HepG2 (cell line): ENCODE data around the gene VMO1. TPM values are rescaled to one million over a fixed set of nuclear protein-coding genes. Genes with fewer than 3 reads are reported as not detected.

Experiments
- ATAC-seq: fragments of 200-7000 bp; cut with Tn5 transposase; 3 replicates; pipeline ENCODE4 v1.9.1; 2020; ENCODE audit warnings: mild to moderate bottlenecking, moderate library complexity
- BruUV-seq: library from RNA; stranded (reverse); fragments of 400-500 nt; replicated peaks from 2 replicates; lab custom pipeline; 2021; lab: Mats Ljungman, UMichigan
- CTCF ChIA-PET: fragments of 300-600 bp; formaldehyde crosslinking; extraction: SDS; loops from one replicate; lab custom pipeline; 2021; ENCODE audit warnings: low total read pairs, inconsistent platforms, low intra/inter-chr PET ratio; lab: Yijun Ruan, JAX
- POLR2A ChIA-PET: fragments of 350-600 bp; sonication (Branson Sonifier 250); formaldehyde crosslinking; loops from one replicate; lab custom pipeline; 2020; ENCODE audit warnings: antibody characterized with exemption, inconsistent platforms; lab: Yijun Ruan, JAX
- DNase-seq: peaks from one replicate; pipeline ENCODE4 v3.0.0-alpha.2; 2015; ENCODE audit warnings: low spot score
- FAIRE-seq: peaks from 3 replicates; lab custom pipeline; 2011; peaks lifted over from hg19 to GRCh38; lab: Jason Lieb, UNC
- H2AFZ ChIP-seq: one replicate; pipeline ENCODE4 v1.6.1; 2011; ENCODE audit warnings: low read length, inconsistent platforms
- H3K27ac ChIP-seq: fragments of 300-600 bp; 3 replicates; pipeline ENCODE4 v1.8.0; 2011; ENCODE audit warnings: mixed run types, mild to moderate bottlenecking, mixed read lengths, low read length, inconsistent platforms; ENCODE audit not compliant: insufficient read depth; ENCODE audit errors: extremely low read length
- H3K27me3 ChIP-seq, 2 experiments: fragments of 200-600 bp in 1 of 2; 2 replicates in 1 of 2; 3 replicates in 1 of 2; pipeline versions ENCODE4 v1.6.0 to v1.8.0; 2011; ENCODE audit warnings: low read length in 2 of 2, mild to moderate bottlenecking in 2 of 2, moderate library complexity in 2 of 2, inconsistent platforms in 1 of 2; ENCODE audit not compliant: insufficient read depth in 2 of 2, control insufficient read depth in 1 of 2
- H3K36me3 ChIP-seq, 2 experiments: fragments of 200-600 bp in 1 of 2; replicated peaks in 1 of 2; 2 replicates in 1 of 2; 3 replicates in 1 of 2; pipeline versions ENCODE4 v1.5.1 to v1.8.0; 2011; ENCODE audit warnings: low read length in 2 of 2, inconsistent platforms in 1 of 2; ENCODE audit not compliant: insufficient read depth in 2 of 2, control insufficient read depth in 1 of 2
- H3K4me1 ChIP-seq: 2 replicates; pipeline ENCODE4 v1.5.1; 2012; ENCODE audit warnings: low read length, inconsistent platforms; ENCODE audit not compliant: insufficient read depth
- H3K4me2 ChIP-seq: 2 replicates; pipeline ENCODE4 v1.6.0; 2011; ENCODE audit warnings: low read depth, low read length, inconsistent platforms
- H3K4me3 ChIP-seq, 3 experiments: fragments of 200-600 bp in 1 of 3; sonication (generic), shearing (Covaris generic) in 1 of 3; replicated peaks in 1 of 3; 2 replicates each; pipeline ENCODE4 v1.5.1; 2011 to 2016; ENCODE audit warnings: low read length in 3 of 3, inconsistent platforms in 2 of 3, low read depth in 2 of 3, mild to moderate bottlenecking in 2 of 3, control low read depth in 1 of 3, mixed read lengths in 1 of 3; ENCODE audit not compliant: insufficient read depth in 1 of 3
- H3K79me2 ChIP-seq: one replicate; pipeline ENCODE4 v1.6.1; 2011; ENCODE audit warnings: low read length, inconsistent platforms; ENCODE audit not compliant: insufficient read depth
- H3K9ac ChIP-seq: 2 replicates; pipeline ENCODE4 v1.6.0; 2011; ENCODE audit warnings: mild to moderate bottlenecking, low read depth, low read length, inconsistent platforms; ENCODE audit not compliant: insufficient read depth
- H3K9me3 ChIP-seq: 2 replicates; pipeline ENCODE4 v1.5.1; 2012; ENCODE audit warnings: mild to moderate bottlenecking, low read length
- H4K20me1 ChIP-seq: 2 replicates; pipeline ENCODE4 v1.6.0; 2011; ENCODE audit warnings: inconsistent platforms, mild to moderate bottlenecking, low read length, moderate library complexity; ENCODE audit not compliant: insufficient read depth
- DR1 ChIP-seq: sonication (generic); formaldehyde crosslinking; IDR thresholded peaks from 2 replicates; pipeline ENCODE4 v1.8.0; 2021; ENCODE audit warnings: mild to moderate bottlenecking, missing genetic modification reagents, inconsistent platforms
- FOXK1 ChIP-seq: sonication (generic); formaldehyde crosslinking; IDR thresholded peaks from 2 replicates; pipeline ENCODE4 v1.4.0; 2020; ENCODE audit warnings: low read depth, missing genetic modification reagents, borderline replicate concordance
- FOXO4 ChIP-seq: sonication (generic); formaldehyde crosslinking; conservative IDR thresholded peaks from 2 replicates; pipeline ENCODE4 v1.8.1; 2023; ENCODE audit warnings: missing genetic modification reagents
- MAFK ChIP-seq, 2 experiments: IDR thresholded peaks in 1 of 2; conservative IDR thresholded peaks in 1 of 2; 2 replicates each; pipeline ENCODE4 v1.6.1; 2011; ENCODE audit warnings: improper control_type of control experiment in 2 of 2, low read length in 2 of 2
- MXD4 ChIP-seq: IDR thresholded peaks from 2 replicates; pipeline ENCODE4 v1.6.1; 2016; ENCODE audit warnings: mild to moderate bottlenecking, missing biosample characterization, missing genetic modification reagents
- NFIB ChIP-seq: sonication (generic); formaldehyde crosslinking; IDR thresholded peaks from 2 replicates; pipeline ENCODE4 v1.9.0; 2021; ENCODE audit warnings: missing genetic modification reagents, mild to moderate bottlenecking, borderline replicate concordance
- NKX3-1 ChIP-seq: sonication (generic); formaldehyde crosslinking; IDR thresholded peaks from 2 replicates; pipeline ENCODE4 v1.5.0; 2020; ENCODE audit warnings: missing genetic modification reagents
- PCBP1 ChIP-seq: fragments of 200-400 bp; formaldehyde crosslinking; IDR thresholded peaks from 2 replicates; pipeline ENCODE4 v1.6.1; 2017; ENCODE audit warnings: mild to moderate bottlenecking, low read depth, low read length, borderline replicate concordance
- SP2 ChIP-seq: sonication (generic); formaldehyde crosslinking; IDR thresholded peaks from 2 replicates; pipeline ENCODE4 v1.5.1; 2020; ENCODE audit warnings: mild to moderate bottlenecking, missing genetic modification reagents
- SPEN ChIP-seq: sonication (generic); formaldehyde crosslinking; IDR thresholded peaks from 2 replicates; pipeline ENCODE4 v1.5.1; 2020; ENCODE audit warnings: low read depth, mild to moderate bottlenecking, missing genetic modification reagents
- TRIM22 ChIP-seq: fragments of 450-650 bp; IDR thresholded peaks from 2 replicates; pipeline ENCODE4 v1.6.1; 2017
- ZBTB3 ChIP-seq: sonication (generic); formaldehyde crosslinking; IDR thresholded peaks from 2 replicates; pipeline ENCODE4 v1.4.0; 2020; ENCODE audit warnings: low read depth, mild to moderate bottlenecking, moderate library complexity, missing genetic modification reagents, borderline replicate concordance
- ZMAT3 ChIP-seq: sonication (generic); formaldehyde crosslinking; conservative IDR thresholded peaks from 2 replicates; pipeline ENCODE4 v1.7.0; 2021; ENCODE audit warnings: missing genetic modification reagents
- ZNF124 ChIP-seq: sonication (generic); formaldehyde crosslinking; IDR thresholded peaks from 2 replicates; pipeline ENCODE4 v1.4.0; 2020; ENCODE audit warnings: missing genetic modification reagents
- ZNF317 ChIP-seq: sonication (generic); formaldehyde crosslinking; IDR thresholded peaks from 2 replicates; pipeline ENCODE4 v1.5.0; 2020; ENCODE audit warnings: mild to moderate bottlenecking, missing genetic modification reagents
- ZNF329 ChIP-seq: sonication (generic); formaldehyde crosslinking; IDR thresholded peaks from 2 replicates; pipeline ENCODE4 v1.9.0; 2021; ENCODE audit warnings: low read depth, mild to moderate bottlenecking, missing genetic modification reagents
- ZNF589 ChIP-seq: sonication (generic); formaldehyde crosslinking; conservative IDR thresholded peaks from 2 replicates; pipeline ENCODE4 v1.8.0; 2022; ENCODE audit warnings: mild to moderate bottlenecking, moderate library complexity, missing genetic modification reagents
- ZNF710 ChIP-seq: sonication (generic); formaldehyde crosslinking; IDR thresholded peaks from 2 replicates; pipeline ENCODE4 v1.5.0; 2020; ENCODE audit warnings: mild to moderate bottlenecking, missing genetic modification reagents, borderline replicate concordance
- ZSCAN21 ChIP-seq: sonication (generic); formaldehyde crosslinking; IDR thresholded peaks from 2 replicates; pipeline ENCODE4 v1.8.0; 2022; ENCODE audit warnings: mild to moderate bottlenecking, missing genetic modification reagents, moderate library complexity, borderline replicate concordance
- WGBS: methylation state at CpG from one replicate; pipeline ENCODE4 v1.1.6; 2017; ENCODE audit warnings: low lambda C conversion rate; 5-methylcytosine and 5-hydroxymethylcytosine counted together
- in situ Hi-C: cut with HindIII; loops from 2 replicates; pipeline ENCODE4 v1.10.0; 2017; ENCODE audit warnings: low pct_unique_long_range_greater_than_20kb; ENCODE audit not compliant: extremely low pct_ligation_motif_present
- intact Hi-C: fragments of 100-400 bp; cut with micrococcal nuclease; formaldehyde crosslinking; loops from one replicate; pipeline ENCODE4 v1.10.0; 2022; ENCODE audit not compliant: unreplicated experiment
- polyA plus RNA-seq, 8 experiments: library from polyadenylated mRNA; depleted of rRNA in 3 of 8; stranded (reverse) in 7 of 8; unstranded in 1 of 8; fragments of >200 nt; fragmentation: Illumina TruSeq in 4 of 8; extraction: Trizol in 4 of 8; gene quantifications; 2 replicates each; pipeline versions ENCODE4 v1.2.1 to v1.2.3, GENCODE V29; 2011 to 2016; ENCODE audit warnings: low read depth in 4 of 8, missing spikeins in 1 of 8, mixed read lengths in 1 of 8; ENCODE audit not compliant: insufficient read depth in 1 of 8
- total RNA-seq, 5 experiments: library from RNA; depleted of rRNA; stranded (reverse); fragments of >200 nt; fragmentation: Illumina TruSeq; extraction: Trizol; gene quantifications; 2 replicates each; pipeline ENCODE4 v1.2.3, GENCODE V29; 2016; ENCODE audit warnings: low read depth in 1 of 5

The VMO1 gene
- total and polyA plus RNA-seq, 2 of the 13 experiments (the other 11 are each of a cell fraction or from before 2014, with no cell fraction given) = not detected

GRCh38 chr17:4806456-4806776, 20.3 kb upstream of the VMO1 start (continued):
- TF ChIP-seq NKX3-1 (no peak), NFIB (CRISPR knock-in tag) (no peak), DR1 (CRISPR knock-in tag) (no peak), TRIM22 (no peak)

GRCh38 chr17:4802228-4802627, 16.1 kb upstream of the VMO1 start, which contains the start of gene C17orf114:
Gene C17orf114 (minus strand): TSS chr17:4802328.
- H3K9me3 ChIP-seq = no peaks in the 10 kb centered on the region
- H2AFZ ChIP-seq = no peak within 1 kb of the TSS
- intact Hi-C loops = no loop called here
- no peak within 1 kb of the TSS for H3K9ac ChIP-seq
- DNase-seq = no peak
- no peak for ATAC-seq
- no peak within 1 kb of the TSS for H3K27ac ChIP-seq
- ChIA-PET CTCF (no interaction called here), POLR2A (no interaction called here)
- 82% methylated on average over 9 of the region's 9 CpGs for WGBS
- no peak for FAIRE-seq
- no TSS peak for BruUV-seq
- peaks cover 6% of the 10 kb centered on the region for H3K79me2 ChIP-seq
- no peak within 1 kb of the TSS for H3K4me3 ChIP-seq
- H3K36me3 ChIP-seq = peaks cover 8 to 17% of the 10 kb centered on the region in 2 experiments
- H4K20me1 ChIP-seq = no peaks in the 10 kb centered on the region
- H3K4me2 ChIP-seq = no peak within 1 kb of the TSS
- H3K27me3 ChIP-seq = no peaks in the 10 kb centered on the region
- in situ Hi-C loops = no loop called here
- H3K4me1 ChIP-seq = peaks cover 8% of the 10 kb centered on the region
- TF ChIP-seq FOXO4 (CRISPR knock-in tag) = no peak
- no peak for TF ChIP-seq ZNF589
- TF ChIP-seq MAFK (conservative IDR thresholded peaks at IDR 0.05 in 1 of 2, IDR thresholded peaks at IDR 0.05 in 1 of 2; ENCODE audit: low read length in 2 of 2) = no peak
- TF ChIP-seq ZNF329 (CRISPR knock-in tag) = no peak
- TF ChIP-seq MXD4 (CRISPR knock-in tag) = no peak
- TF ChIP-seq ZBTB3 (CRISPR knock-in tag) = no peak
- no peak for TF ChIP-seq FOXK1
- no peak for TF ChIP-seq SP2 (CRISPR knock-in tag)
- no peak for TF ChIP-seq ZNF710 (CRISPR knock-in tag)
- TF ChIP-seq SPEN (CRISPR knock-in tag) = no peak
- no peak for TF ChIP-seq PCBP1
- no peak for TF ChIP-seq ZNF124 (CRISPR knock-in tag)
- no peak for TF ChIP-seq ZNF317 (CRISPR knock-in tag)
- no peak for TF ChIP-seq ZMAT3 (CRISPR knock-in tag)
- TF ChIP-seq ZSCAN21 (CRISPR knock-in tag) = no peak
